HEK293 (cell line): ENCODE data around the gene EPB41L2.

Source experiments
- CTCF ChIA-PET: fragments of 350-600 bp; formaldehyde crosslinking; extraction: SDS; loops from one replicate; lab custom pipeline; 2021; ENCODE audit warnings: antibody characterized with exemption; lab: Yijun Ruan, JAX
- POLR2A ChIA-PET: fragments of 300-600 bp; formaldehyde crosslinking; extraction: SDS; loops from one replicate; lab custom pipeline; 2020; ENCODE audit warnings: antibody characterized with exemption, inconsistent platforms; lab: Yijun Ruan, JAX
- H3K27ac ChIP-seq: fragments of 200-500 bp; sonication (Bioruptor generic); 2 replicates; pipeline ENCODE4 v1.5.1; 2014; ENCODE audit warnings: low read depth, low read length, control low read depth, inconsistent platforms; ENCODE audit errors: extremely low read depth
- H3K36me3 ChIP-seq, 2 experiments: fragments of 200-500 bp in 1 of 2; sonication (Bioruptor generic) in 1 of 2; 1 replicate in 1 of 2; 2 replicates in 1 of 2; pipeline ENCODE4 v1.5.1; 2014 to 2017; ENCODE audit warnings: inconsistent platforms in 2 of 2, low read length in 2 of 2; ENCODE audit not compliant: control insufficient read depth in 2 of 2, insufficient read depth in 1 of 2
- H3K4me1 ChIP-seq: fragments of 200-500 bp; sonication (Bioruptor generic); 2 replicates; pipeline ENCODE4 v1.5.1; 2014; ENCODE audit warnings: mild to moderate bottlenecking, low read length, inconsistent platforms; ENCODE audit not compliant: control insufficient read depth, insufficient read depth
- H3K4me3 ChIP-seq: 2 replicates; pipeline ENCODE4 v1.5.1; 2011; ENCODE audit warnings: low read depth, mild to moderate bottlenecking, control low read depth, low read length, moderate library complexity
- H3K9me3 ChIP-seq: fragments of 200-500 bp; sonication (Bioruptor generic); 2 replicates; pipeline ENCODE4 v1.5.1; 2014; ENCODE audit warnings: low read depth, low read length, inconsistent platforms; ENCODE audit not compliant: control insufficient read depth, insufficient read depth
- BCL11B ChIP-seq: fragments of 450-650 bp; formaldehyde crosslinking; IDR thresholded peaks from 2 replicates; pipeline ENCODE4 v1.5.1; 2016; ENCODE audit warnings: low read depth, missing biosample characterization, missing genetic modification characterization
- CTCF ChIP-seq: fragments of 450-650 bp; formaldehyde crosslinking; IDR thresholded peaks from 2 replicates; pipeline ENCODE4 v1.5.1; 2016; ENCODE audit warnings: missing biosample characterization, missing genetic modification characterization
- FEZF1 ChIP-seq: fragments of 450-650 bp; formaldehyde crosslinking; IDR thresholded peaks from 2 replicates; pipeline ENCODE4 v1.5.1; 2016; ENCODE audit warnings: missing biosample characterization, missing genetic modification characterization
- GLIS1 ChIP-seq: fragments of 450-650 bp; formaldehyde crosslinking; IDR thresholded peaks from 2 replicates; pipeline ENCODE4 v1.5.1; 2016; ENCODE audit warnings: missing biosample characterization, missing genetic modification characterization
- HOXC10 ChIP-seq: sonication (generic); formaldehyde crosslinking; IDR thresholded peaks from 2 replicates; pipeline ENCODE4 v1.8.1; 2023; ENCODE audit warnings: mild to moderate bottlenecking, missing genetic modification reagents
- KLF10 ChIP-seq: fragments of 450-650 bp; IDR thresholded peaks from 2 replicates; pipeline ENCODE4 v1.5.1; 2018; ENCODE audit warnings: missing biosample characterization, mild to moderate bottlenecking, missing genetic modification characterization
- MYNN ChIP-seq: fragments of 450-650 bp; formaldehyde crosslinking; IDR thresholded peaks from 2 replicates; pipeline ENCODE4 v1.5.1; 2016; ENCODE audit warnings: missing biosample characterization, missing genetic modification characterization, borderline replicate concordance
- OSR2 ChIP-seq: fragments of 450-650 bp; formaldehyde crosslinking; IDR thresholded peaks from 2 replicates; pipeline ENCODE4 v1.5.1; 2016; ENCODE audit warnings: missing biosample characterization, missing genetic modification characterization
- OVOL3 ChIP-seq: fragments of 450-650 bp; formaldehyde crosslinking; IDR thresholded peaks from 2 replicates; pipeline ENCODE4 v1.5.1; 2016; ENCODE audit warnings: missing biosample characterization, missing genetic modification characterization
- RBAK ChIP-seq: fragments of 450-650 bp; formaldehyde crosslinking; IDR thresholded peaks from 2 replicates; pipeline ENCODE4 v1.5.1; 2016; ENCODE audit warnings: missing biosample characterization, missing genetic modification characterization
- SCRT2 ChIP-seq: fragments of 450-650 bp; formaldehyde crosslinking; IDR thresholded peaks from 2 replicates; pipeline ENCODE4 v1.5.1; 2016; ENCODE audit warnings: missing biosample characterization, missing genetic modification characterization
- YY2 ChIP-seq: fragments of 450-650 bp; formaldehyde crosslinking; IDR thresholded peaks from 2 replicates; pipeline ENCODE4 v1.5.1; 2016; ENCODE audit warnings: missing biosample characterization, missing genetic modification characterization
- ZNF23 ChIP-seq: fragments of 450-650 bp; formaldehyde crosslinking; IDR thresholded peaks from 2 replicates; pipeline ENCODE4 v1.5.1; 2016; ENCODE audit warnings: missing biosample characterization, missing genetic modification characterization, borderline replicate concordance
- ZNF404 ChIP-seq: fragments of 450-650 bp; formaldehyde crosslinking; IDR thresholded peaks from 2 replicates; pipeline ENCODE4 v1.5.1; 2017; ENCODE audit warnings: missing biosample characterization, missing genetic modification characterization
- ZNF521 ChIP-seq: fragments of 450-650 bp; formaldehyde crosslinking; IDR thresholded peaks from 2 replicates; pipeline ENCODE4 v1.5.1; 2017; ENCODE audit warnings: missing biosample characterization, mild to moderate bottlenecking, missing genetic modification characterization
- ZNF549 ChIP-seq: fragments of 450-650 bp; IDR thresholded peaks from 2 replicates; pipeline ENCODE4 v1.5.1; 2018; ENCODE audit warnings: missing biosample characterization, missing genetic modification characterization, mild to moderate bottlenecking, inconsistent platforms, moderate library complexity
- ZNF596 ChIP-seq: fragments of 450-650 bp; IDR thresholded peaks from 2 replicates; pipeline ENCODE4 v1.5.0; 2018; ENCODE audit warnings: missing biosample characterization, mild to moderate bottlenecking, missing genetic modification characterization, moderate library complexity
- ZNF670 ChIP-seq: fragments of 450-650 bp; formaldehyde crosslinking; IDR thresholded peaks from 2 replicates; pipeline ENCODE4 v1.5.1; 2016; ENCODE audit warnings: missing biosample characterization, missing genetic modification characterization, low read depth
- ZSCAN23 ChIP-seq: fragments of 450-650 bp; formaldehyde crosslinking; IDR thresholded peaks from 2 replicates; pipeline ENCODE4 v1.5.1; 2016; ENCODE audit warnings: missing biosample characterization, missing genetic modification characterization
- TF ChIP-seq, protein P1 (sequence below): fragments of 450-650 bp; formaldehyde crosslinking; IDR thresholded peaks from 2 replicates; pipeline ENCODE4 v1.5.1; 2017; ENCODE audit warnings: missing biosample characterization, missing genetic modification characterization
- TF ChIP-seq, protein P2 (sequence below): fragments of 450-650 bp; IDR thresholded peaks from 2 replicates; pipeline ENCODE4 v1.5.1; 2018; ENCODE audit warnings: missing biosample characterization, mild to moderate bottlenecking, missing genetic modification characterization
- TF ChIP-seq, protein P3 (sequence below): fragments of 450-650 bp; formaldehyde crosslinking; IDR thresholded peaks from 2 replicates; pipeline ENCODE4 v1.5.1; 2016; ENCODE audit warnings: missing biosample characterization, missing genetic modification characterization
- TF ChIP-seq, protein P4 (sequence below): IDR thresholded peaks from 2 replicates; pipeline ENCODE4 v1.6.1; 2011; ENCODE audit warnings: mild to moderate bottlenecking, low read depth, low read length, borderline replicate concordance
- TF ChIP-seq, protein P5 (sequence below): fragments of 450-650 bp; formaldehyde crosslinking; IDR thresholded peaks from 2 replicates; pipeline ENCODE4 v1.5.1; 2016; ENCODE audit warnings: missing biosample characterization, missing genetic modification characterization
- TF ChIP-seq, protein P6 (sequence below): fragments of 450-650 bp; formaldehyde crosslinking; IDR thresholded peaks from 2 replicates; pipeline ENCODE4 v1.5.1; 2017; ENCODE audit warnings: missing biosample characterization, missing genetic modification characterization
- TF ChIP-seq, protein P7 (sequence below): fragments of 450-650 bp; formaldehyde crosslinking; IDR thresholded peaks from 2 replicates; pipeline ENCODE4 v1.5.1; 2016; ENCODE audit warnings: missing biosample characterization, missing genetic modification characterization

EPB41L2 gene

DNA sequence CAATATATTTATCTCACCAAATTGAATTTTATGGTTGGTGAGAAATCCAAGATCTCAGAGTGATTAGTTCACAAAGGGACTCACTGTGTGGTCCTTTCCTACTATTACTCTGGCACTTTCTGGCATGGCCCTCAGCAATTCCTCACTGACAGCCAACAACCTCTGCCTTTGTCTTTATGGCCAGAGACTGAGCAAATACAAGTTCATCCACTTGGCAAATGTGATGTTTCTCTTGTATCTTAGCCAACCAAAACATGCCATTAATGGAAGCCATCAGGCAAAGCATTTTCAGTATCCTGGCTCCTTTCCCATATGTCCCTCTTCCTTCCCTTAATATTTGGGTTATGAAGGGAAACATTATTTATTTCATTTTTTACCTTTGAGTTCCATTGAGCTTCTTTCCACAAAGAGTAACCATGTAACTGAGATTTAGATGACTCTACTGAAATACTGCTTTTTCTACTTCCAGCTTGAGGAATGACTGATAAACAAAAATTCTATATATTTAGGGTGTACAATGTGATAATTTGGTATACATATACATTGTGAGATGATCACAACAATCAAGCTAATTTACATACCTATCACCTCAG is 266.6 kb downstream of the EPB41L2 start (continued):
- TF ChIP-seq, protein P1, sequence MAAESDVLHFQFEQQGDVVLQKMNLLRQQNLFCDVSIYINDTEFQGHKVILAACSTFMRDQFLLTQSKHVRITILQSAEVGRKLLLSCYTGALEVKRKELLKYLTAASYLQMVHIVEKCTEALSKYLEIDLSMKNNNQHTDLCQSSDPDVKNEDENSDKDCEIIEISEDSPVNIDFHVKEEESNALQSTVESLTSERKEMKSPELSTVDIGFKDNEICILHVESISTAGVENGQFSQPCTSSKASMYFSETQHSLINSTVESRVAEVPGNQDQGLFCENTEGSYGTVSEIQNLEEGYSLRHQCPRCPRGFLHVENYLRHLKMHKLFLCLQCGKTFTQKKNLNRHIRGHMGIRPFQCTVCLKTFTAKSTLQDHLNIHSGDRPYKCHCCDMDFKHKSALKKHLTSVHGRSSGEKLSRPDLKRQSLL (tag by site-specific recombination): no peak
- TF ChIP-seq ZNF549 (tag by site-specific recombination) (peak; percentile 26; the same call in 1 of the 2 replicates), HOXC10 (no peak), ZNF596 (tag by site-specific recombination) (no peak), SCRT2 (no peak), GLIS1 (tag by site-specific recombination) (peak; percentile 69), ZNF404 (no peak), FEZF1 (peak; percentile 87), ZNF23 (tag by site-specific recombination) (no peak), ZNF521 (no peak), YY2 (tag by site-specific recombination) (no peak), OSR2 (tag by site-specific recombination) (0 out of 2 replicates have a peak, but pooled peaks have one; percentile 20), MYNN (tag by site-specific recombination) (no peak), RBAK (no peak)
- TF ChIP-seq, protein P2, sequence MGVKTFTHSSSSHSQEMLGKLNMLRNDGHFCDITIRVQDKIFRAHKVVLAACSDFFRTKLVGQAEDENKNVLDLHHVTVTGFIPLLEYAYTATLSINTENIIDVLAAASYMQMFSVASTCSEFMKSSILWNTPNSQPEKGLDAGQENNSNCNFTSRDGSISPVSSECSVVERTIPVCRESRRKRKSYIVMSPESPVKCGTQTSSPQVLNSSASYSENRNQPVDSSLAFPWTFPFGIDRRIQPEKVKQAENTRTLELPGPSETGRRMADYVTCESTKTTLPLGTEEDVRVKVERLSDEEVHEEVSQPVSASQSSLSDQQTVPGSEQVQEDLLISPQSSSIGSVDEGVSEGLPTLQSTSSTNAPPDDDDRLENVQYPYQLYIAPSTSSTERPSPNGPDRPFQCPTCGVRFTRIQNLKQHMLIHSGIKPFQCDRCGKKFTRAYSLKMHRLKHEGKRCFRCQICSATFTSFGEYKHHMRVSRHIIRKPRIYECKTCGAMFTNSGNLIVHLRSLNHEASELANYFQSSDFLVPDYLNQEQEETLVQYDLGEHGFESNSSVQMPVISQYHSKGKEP (tag by site-specific recombination): 0 out of 2 replicates have a peak, but pooled peaks have one; percentile 14
- TF ChIP-seq, protein P3, sequence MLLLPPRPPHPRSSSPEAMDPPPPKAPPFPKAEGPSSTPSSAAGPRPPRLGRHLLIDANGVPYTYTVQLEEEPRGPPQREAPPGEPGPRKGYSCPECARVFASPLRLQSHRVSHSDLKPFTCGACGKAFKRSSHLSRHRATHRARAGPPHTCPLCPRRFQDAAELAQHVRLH: no peak
- TF ChIP-seq, protein P4, sequence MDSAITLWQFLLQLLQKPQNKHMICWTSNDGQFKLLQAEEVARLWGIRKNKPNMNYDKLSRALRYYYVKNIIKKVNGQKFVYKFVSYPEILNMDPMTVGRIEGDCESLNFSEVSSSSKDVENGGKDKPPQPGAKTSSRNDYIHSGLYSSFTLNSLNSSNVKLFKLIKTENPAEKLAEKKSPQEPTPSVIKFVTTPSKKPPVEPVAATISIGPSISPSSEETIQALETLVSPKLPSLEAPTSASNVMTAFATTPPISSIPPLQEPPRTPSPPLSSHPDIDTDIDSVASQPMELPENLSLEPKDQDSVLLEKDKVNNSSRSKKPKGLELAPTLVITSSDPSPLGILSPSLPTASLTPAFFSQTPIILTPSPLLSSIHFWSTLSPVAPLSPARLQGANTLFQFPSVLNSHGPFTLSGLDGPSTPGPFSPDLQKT: no peak
- TF ChIP-seq, protein P5, sequence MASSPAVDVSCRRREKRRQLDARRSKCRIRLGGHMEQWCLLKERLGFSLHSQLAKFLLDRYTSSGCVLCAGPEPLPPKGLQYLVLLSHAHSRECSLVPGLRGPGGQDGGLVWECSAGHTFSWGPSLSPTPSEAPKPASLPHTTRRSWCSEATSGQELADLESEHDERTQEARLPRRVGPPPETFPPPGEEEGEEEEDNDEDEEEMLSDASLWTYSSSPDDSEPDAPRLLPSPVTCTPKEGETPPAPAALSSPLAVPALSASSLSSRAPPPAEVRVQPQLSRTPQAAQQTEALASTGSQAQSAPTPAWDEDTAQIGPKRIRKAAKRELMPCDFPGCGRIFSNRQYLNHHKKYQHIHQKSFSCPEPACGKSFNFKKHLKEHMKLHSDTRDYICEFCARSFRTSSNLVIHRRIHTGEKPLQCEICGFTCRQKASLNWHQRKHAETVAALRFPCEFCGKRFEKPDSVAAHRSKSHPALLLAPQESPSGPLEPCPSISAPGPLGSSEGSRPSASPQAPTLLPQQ (tag by site-specific recombination): peak; percentile 58; the same call in 1 of the 2 replicates
- TF ChIP-seq, protein P6, sequence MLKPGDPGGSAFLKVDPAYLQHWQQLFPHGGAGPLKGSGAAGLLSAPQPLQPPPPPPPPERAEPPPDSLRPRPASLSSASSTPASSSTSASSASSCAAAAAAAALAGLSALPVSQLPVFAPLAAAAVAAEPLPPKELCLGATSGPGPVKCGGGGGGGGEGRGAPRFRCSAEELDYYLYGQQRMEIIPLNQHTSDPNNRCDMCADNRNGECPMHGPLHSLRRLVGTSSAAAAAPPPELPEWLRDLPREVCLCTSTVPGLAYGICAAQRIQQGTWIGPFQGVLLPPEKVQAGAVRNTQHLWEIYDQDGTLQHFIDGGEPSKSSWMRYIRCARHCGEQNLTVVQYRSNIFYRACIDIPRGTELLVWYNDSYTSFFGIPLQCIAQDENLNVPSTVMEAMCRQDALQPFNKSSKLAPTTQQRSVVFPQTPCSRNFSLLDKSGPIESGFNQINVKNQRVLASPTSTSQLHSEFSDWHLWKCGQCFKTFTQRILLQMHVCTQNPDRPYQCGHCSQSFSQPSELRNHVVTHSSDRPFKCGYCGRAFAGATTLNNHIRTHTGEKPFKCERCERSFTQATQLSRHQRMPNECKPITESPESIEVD (tag by site-specific recombination): no peak

- CTCF ChIA-PET: no interaction called here
- POLR2A ChIA-PET: no interaction called here
- H3K4me3 ChIP-seq: no peak overlapping the region
- TF ChIP-seq OVOL3 (tag by site-specific recombination) (no peak), KLF10 (tag by site-specific recombination) (no peak), CTCF (tag by site-specific recombination) (no peak), ZNF670 (tag by site-specific recombination) (no peak), ZSCAN23 (no peak), ZNF596 (tag by site-specific recombination) (no peak), BCL11B (tag by site-specific recombination) (no peak)
- TF ChIP-seq, protein P7, sequence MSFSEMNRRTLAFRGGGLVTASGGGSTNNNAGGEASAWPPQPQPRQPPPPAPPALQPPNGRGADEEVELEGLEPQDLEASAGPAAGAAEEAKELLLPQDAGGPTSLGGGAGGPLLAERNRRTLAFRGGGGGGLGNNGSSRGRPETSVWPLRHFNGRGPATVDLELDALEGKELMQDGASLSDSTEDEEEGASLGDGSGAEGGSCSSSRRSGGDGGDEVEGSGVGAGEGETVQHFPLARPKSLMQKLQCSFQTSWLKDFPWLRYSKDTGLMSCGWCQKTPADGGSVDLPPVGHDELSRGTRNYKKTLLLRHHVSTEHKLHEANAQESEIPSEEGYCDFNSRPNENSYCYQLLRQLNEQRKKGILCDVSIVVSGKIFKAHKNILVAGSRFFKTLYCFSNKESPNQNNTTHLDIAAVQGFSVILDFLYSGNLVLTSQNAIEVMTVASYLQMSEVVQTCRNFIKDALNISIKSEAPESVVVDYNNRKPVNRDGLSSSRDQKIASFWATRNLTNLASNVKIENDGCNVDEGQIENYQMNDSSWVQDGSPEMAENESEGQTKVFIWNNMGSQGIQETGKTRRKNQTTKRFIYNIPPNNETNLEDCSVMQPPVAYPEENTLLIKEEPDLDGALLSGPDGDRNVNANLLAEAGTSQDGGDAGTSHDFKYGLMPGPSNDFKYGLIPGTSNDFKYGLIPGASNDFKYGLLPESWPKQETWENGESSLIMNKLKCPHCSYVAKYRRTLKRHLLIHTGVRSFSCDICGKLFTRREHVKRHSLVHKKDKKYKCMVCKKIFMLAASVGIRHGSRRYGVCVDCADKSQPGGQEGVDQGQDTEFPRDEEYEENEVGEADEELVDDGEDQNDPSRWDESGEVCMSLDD (tag by site-specific recombination): no peak
These were observed 268.3 kb downstream of the EPB41L2 start for GRCh38 chr6:130794738-130795137.

More at GRCh38 chr6:130794738-130795137, 268.3 kb downstream of the EPB41L2 start:
- Histone ChIP-seq H3K36me3 (no peaks in the 10 kb centered on the region), H3K4me1 (peaks cover 5% of the 10 kb centered on the region; the same call in 1 of the 2 replicates), H3K9me3 (no peaks in the 10 kb centered on the region; the same call in 1 of the 2 replicates), H3K27ac (no peak overlapping the region)
